ENCODE results near the gene RPS5.

- TF ChIP-seq CTCF (IDR thresholded peaks at IDR 0.05) (no peak), POLR2A (IDR thresholded peaks at IDR 0.05) (no peak)
Observed at GRCh38 chr19:58338825-58339558, 48.1 kb upstream of the RPS5 start.

Data from testis (tissue), 2 donors.